ENCODE data around the gene UIMC1. TPM values are rescaled to one million over a fixed set of nuclear protein-coding genes. Genes with fewer than 3 reads are reported as not detected.

The UIMC1 gene
- polyA plus RNA-seq, 1 donor (not counting 4 experiments of a cell fraction or from before 2014, with no cell fraction given), result 29.0 TPM

GRCh38 chr5:177043958-177044357 lies 37.4 kb upstream of the UIMC1 start:
- FAIRE-seq, result no peak
- H3K9me1 ChIP-seq (ENCODE audit: control insufficient read depth, extremely low read depth, insufficient read depth, low read length), result no peaks in the 10 kb centered on the region
- no peak overlapping the region for H3K27ac ChIP-seq (ENCODE audit: control insufficient read depth, insufficient read depth, low read length)
- no peaks in the 10 kb centered on the region for H4K20me1 ChIP-seq (ENCODE audit: control insufficient read depth, extremely low read depth, insufficient read depth, low read length)
- peaks cover 7 to 10% of the 10 kb centered on the region in 2 experiments for H3K36me3 ChIP-seq (ENCODE audit: control insufficient read depth in 2 of 2, extremely low read depth in 1 of 2, insufficient read depth in 2 of 2, low read length in 2 of 2)
- H3K9me3 ChIP-seq (ENCODE audit: control insufficient read depth, low read depth, low read length), result no peaks in the 10 kb centered on the region
- DNase-seq (ENCODE audit: low read depth, low spot score), result no peak
- H3K4me2 ChIP-seq (ENCODE audit: control insufficient read depth, extremely low read depth, insufficient read depth, low read depth, low read length), result no peak overlapping the region
- no peak overlapping the region for H3K4me3 ChIP-seq (ENCODE audit: control insufficient read depth in 2 of 3, extremely low read depth in 1 of 3, insufficient read depth in 2 of 3, low read depth in 1 of 3, low read length in 3 of 3)
- no peak overlapping the region for H2AFZ ChIP-seq (ENCODE audit: control insufficient read depth, low read length)
- dilution Hi-C loops (cut with MboI; ENCODE audit: extremely low pct_ligation_motif_present, low sequenced_read_pairs), result no loop called here
- no peaks in the 10 kb centered on the region for H3K79me2 ChIP-seq (ENCODE audit: control insufficient read depth, insufficient read depth, low read length)
- no peaks in the 10 kb centered on the region for H3K27me3 ChIP-seq (ENCODE audit: control insufficient read depth, extremely low read depth, insufficient read depth, low read length)
- no peaks in the 10 kb centered on the region for H3K4me1 ChIP-seq (ENCODE audit: control insufficient read depth, extremely low read depth, insufficient read depth, low read length)
- no peak for TF ChIP-seq CTCF (optimal IDR thresholded peaks at IDR 0.05 in 1 of 3, IDR thresholded peaks at IDR 0.05 in 1 of 3, conservative IDR thresholded peaks at IDR 0.05 in 1 of 3; ENCODE audit: extremely low read depth in 1 of 3, insufficient read depth in 2 of 3, low read length in 3 of 3)
- TF ChIP-seq EZH2 (IDR thresholded peaks at IDR 0.05; ENCODE audit: low read length), result no peak
- no peak overlapping the region for H3K9ac ChIP-seq (ENCODE audit: control insufficient read depth, extremely low read depth, insufficient read depth, low read length)

GRCh38 chr5:177043114-177043513 lies 36.5 kb upstream of the UIMC1 start:
- no peak for TF ChIP-seq CTCF (optimal IDR thresholded peaks at IDR 0.05 in 1 of 3, IDR thresholded peaks at IDR 0.05 in 1 of 3, conservative IDR thresholded peaks at IDR 0.05 in 1 of 3; ENCODE audit: extremely low read depth in 1 of 3, insufficient read depth in 2 of 3, low read length in 3 of 3)
- TF ChIP-seq EZH2 (IDR thresholded peaks at IDR 0.05; ENCODE audit: low read length), result no peak
- Histone ChIP-seq H3K9me3 (ENCODE audit: control insufficient read depth, low read depth, low read length) (no peaks in the 10 kb centered on the region), H3K79me2 (ENCODE audit: control insufficient read depth, insufficient read depth, low read length) (no peaks in the 10 kb centered on the region), H3K9ac (ENCODE audit: control insufficient read depth, extremely low read depth, insufficient read depth, low read length) (no peak overlapping the region), H3K36me3 (ENCODE audit: control insufficient read depth in 2 of 2, extremely low read depth in 1 of 2, insufficient read depth in 2 of 2, low read length in 2 of 2) (peaks cover 7 to 10% of the 10 kb centered on the region in 2 experiments), H4K20me1 (ENCODE audit: control insufficient read depth, extremely low read depth, insufficient read depth, low read length) (no peaks in the 10 kb centered on the region), H3K4me1 (ENCODE audit: control insufficient read depth, extremely low read depth, insufficient read depth, low read length) (no peaks in the 10 kb centered on the region), H3K27me3 (ENCODE audit: control insufficient read depth, extremely low read depth, insufficient read depth, low read length) (no peaks in the 10 kb centered on the region), H3K9me1 (ENCODE audit: control insufficient read depth, extremely low read depth, insufficient read depth, low read length) (no peaks in the 10 kb centered on the region), H3K27ac (ENCODE audit: control insufficient read depth, insufficient read depth, low read length) (no peak overlapping the region), H3K4me3 (ENCODE audit: control insufficient read depth in 2 of 3, extremely low read depth in 1 of 3, insufficient read depth in 2 of 3, low read depth in 1 of 3, low read length in 3 of 3) (no peak overlapping the region), H2AFZ (ENCODE audit: control insufficient read depth, low read length) (no peak overlapping the region), H3K4me2 (ENCODE audit: control insufficient read depth, extremely low read depth, insufficient read depth, low read depth, low read length) (no peak overlapping the region)
- FAIRE-seq (no peak), DNase-seq (ENCODE audit: low read depth, low spot score) (no peak)
- dilution Hi-C loops (cut with MboI; ENCODE audit: extremely low pct_ligation_motif_present, low sequenced_read_pairs), result no loop called here
